Nephron progenitor cell (in vitro differentiated cells): Measurements from ENCODE around the gene PCBD2.

Experiments
- DNase-seq: peaks from one replicate; pipeline ENCODE4 v3.0.0; 2021
- H3K27ac Mint-ChIP-seq: 2 replicates; pipeline ENCODE4 v1.8.0; 2021; ENCODE audit warnings: mild to moderate bottlenecking, moderate library complexity, mixed read lengths
- H3K27me3 Mint-ChIP-seq: 2 replicates; pipeline ENCODE4 v1.8.0; 2021; ENCODE audit warnings: mild to moderate bottlenecking, low read depth, mixed read lengths; ENCODE audit not compliant: poor library complexity
- H3K36me3 Mint-ChIP-seq: 2 replicates; pipeline ENCODE4 v1.8.0; 2021; ENCODE audit warnings: low read depth, mixed read lengths
- H3K4me1 Mint-ChIP-seq: 2 replicates; pipeline ENCODE4 v1.8.0; 2021; ENCODE audit warnings: mixed read lengths
- H3K4me3 Mint-ChIP-seq: 2 replicates; pipeline ENCODE4 v1.8.0; 2021; ENCODE audit warnings: mild to moderate bottlenecking, moderate library complexity, mixed read lengths
- H3K9me3 Mint-ChIP-seq: 2 replicates; pipeline ENCODE4 v1.8.0; 2021; ENCODE audit warnings: mild to moderate bottlenecking, moderate library complexity, mixed read lengths
- TF ChIP-seq, protein P1 (sequence below): fragments of 200-600 bp; sonication (generic); IDR thresholded peaks from 2 replicates; pipeline ENCODE4 v1.5.0; 2021; ENCODE audit warnings: antibody characterized with exemption

The PCBD2 gene

DNA sequence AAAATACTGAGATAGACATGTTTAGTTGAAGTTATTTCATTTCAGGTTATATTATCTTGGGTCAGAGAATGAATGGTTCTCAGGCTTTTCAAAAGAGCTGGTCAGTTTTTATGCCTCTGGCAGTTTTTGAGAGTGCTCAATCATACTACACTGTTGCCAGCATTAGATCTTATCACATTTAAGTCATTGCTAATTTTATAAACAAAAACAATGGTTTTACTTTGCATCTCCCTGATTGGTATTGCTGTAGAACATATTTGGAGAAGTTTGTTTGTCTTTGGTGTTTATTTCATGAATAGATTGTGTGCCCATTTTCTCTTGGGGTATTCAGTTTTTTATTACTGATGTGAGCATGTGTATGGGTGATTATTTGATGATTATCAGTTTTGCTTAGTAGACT, 64.2 kb downstream of the PCBD2 start:
- Mint-ChIP-seq H3K4me1 (peaks cover 24% of the 10 kb centered on the region), H3K9me3 (no peaks in the 10 kb centered on the region), H3K36me3 (no peaks in the 10 kb centered on the region), H3K4me3 (no peak overlapping the region), H3K27me3 (no peaks in the 10 kb centered on the region), H3K27ac (no peak overlapping the region)
- no peak for DNase-seq
- TF ChIP-seq, protein P1, sequence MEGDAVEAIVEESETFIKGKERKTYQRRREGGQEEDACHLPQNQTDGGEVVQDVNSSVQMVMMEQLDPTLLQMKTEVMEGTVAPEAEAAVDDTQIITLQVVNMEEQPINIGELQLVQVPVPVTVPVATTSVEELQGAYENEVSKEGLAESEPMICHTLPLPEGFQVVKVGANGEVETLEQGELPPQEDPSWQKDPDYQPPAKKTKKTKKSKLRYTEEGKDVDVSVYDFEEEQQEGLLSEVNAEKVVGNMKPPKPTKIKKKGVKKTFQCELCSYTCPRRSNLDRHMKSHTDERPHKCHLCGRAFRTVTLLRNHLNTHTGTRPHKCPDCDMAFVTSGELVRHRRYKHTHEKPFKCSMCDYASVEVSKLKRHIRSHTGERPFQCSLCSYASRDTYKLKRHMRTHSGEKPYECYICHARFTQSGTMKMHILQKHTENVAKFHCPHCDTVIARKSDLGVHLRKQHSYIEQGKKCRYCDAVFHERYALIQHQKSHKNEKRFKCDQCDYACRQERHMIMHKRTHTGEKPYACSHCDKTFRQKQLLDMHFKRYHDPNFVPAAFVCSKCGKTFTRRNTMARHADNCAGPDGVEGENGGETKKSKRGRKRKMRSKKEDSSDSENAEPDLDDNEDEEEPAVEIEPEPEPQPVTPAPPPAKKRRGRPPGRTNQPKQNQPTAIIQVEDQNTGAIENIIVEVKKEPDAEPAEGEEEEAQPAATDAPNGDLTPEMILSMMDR: no peak

DNA sequence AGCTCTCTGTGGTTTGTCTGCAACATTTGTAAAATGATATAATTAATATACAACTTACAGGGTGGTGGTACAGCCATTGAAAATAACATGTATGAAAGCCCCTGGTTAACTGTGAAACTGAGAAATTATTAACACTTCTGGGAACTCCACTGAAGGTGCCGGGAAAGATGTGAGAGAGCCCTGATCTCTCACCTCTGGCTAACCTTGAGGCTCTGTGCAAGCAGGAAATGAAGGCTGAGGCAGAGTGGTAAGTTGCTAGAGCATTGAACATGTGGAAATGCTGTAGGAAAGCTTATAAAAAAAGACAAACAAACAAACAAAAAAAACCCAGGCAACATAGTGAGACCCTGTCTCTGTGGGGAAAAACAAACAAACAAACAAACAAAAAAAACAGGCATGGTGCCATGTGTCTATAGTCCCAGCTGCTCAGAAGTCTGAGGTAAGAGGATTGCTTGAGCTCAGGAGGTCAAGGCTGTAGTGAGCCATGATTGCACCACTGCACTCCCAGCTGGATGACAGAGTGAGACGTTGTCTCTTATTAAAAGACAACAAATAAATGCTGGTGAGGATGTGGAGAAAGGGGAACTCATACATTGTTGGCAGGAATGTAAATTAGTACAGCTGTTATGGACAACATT, 70.3 kb downstream of the PCBD2 start:
- H3K9me3 Mint-ChIP-seq: peaks cover 35% of the 10 kb centered on the region
- no peak for DNase-seq
- TF ChIP-seq, protein P1: no peak
- H3K27ac Mint-ChIP-seq: peak overlapping the region; percentile 36
- H3K4me3 Mint-ChIP-seq: no peak overlapping the region
- H3K27me3 Mint-ChIP-seq: peaks cover 5% of the 10 kb centered on the region
- H3K36me3 Mint-ChIP-seq: peaks cover 21% of the 10 kb centered on the region
- no peaks in the 10 kb centered on the region for H3K4me1 Mint-ChIP-seq

DNA sequence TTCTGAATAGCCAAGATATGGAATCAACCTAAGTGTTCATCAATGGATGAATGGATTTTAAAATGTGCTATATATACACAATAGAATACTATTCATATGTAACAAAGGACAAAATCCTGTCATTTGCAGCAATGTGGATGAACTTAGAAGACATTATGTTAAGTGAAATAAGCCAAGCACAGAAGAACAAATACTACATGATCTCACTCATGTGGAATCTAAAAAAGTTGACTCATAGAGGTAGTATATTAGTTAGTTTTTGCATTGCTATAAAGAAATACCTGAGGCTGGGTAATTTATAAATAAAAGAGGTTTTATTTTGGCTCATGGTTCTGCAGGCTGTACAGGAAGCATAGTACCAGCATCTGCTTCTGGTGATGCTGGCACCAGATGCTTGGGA, 70.9 kb downstream of the PCBD2 start:
- H3K4me1 Mint-ChIP-seq: no peaks in the 10 kb centered on the region
- TF ChIP-seq, protein P1: no peak
- peaks cover 22% of the 10 kb centered on the region for H3K36me3 Mint-ChIP-seq
- DNase-seq: no peak
- H3K27me3 Mint-ChIP-seq: peaks cover 10% of the 10 kb centered on the region
- H3K4me3 Mint-ChIP-seq: no peak overlapping the region
- H3K27ac Mint-ChIP-seq: no peak overlapping the region
- H3K9me3 Mint-ChIP-seq: peaks cover 39% of the 10 kb centered on the region

DNA sequence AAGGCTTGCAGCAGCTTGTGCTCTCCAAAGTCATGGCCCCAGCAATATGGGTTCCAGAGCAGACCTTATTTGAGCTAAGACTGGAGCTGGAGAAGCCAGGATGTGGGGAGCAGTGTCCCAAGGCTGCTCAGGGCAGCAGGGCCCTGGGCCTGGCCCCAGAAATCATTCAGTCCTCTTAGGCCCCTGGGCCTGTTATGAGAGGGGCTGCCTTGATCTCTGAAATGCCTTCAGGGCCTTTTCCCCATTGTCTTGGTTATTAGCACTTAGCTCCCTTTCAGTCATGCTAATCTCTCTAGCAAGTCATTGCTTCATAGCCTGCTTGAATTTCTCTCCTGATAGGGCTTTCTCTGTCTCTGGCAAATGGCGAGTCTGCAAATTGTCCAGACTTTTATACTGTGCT, 71.9 kb downstream of the PCBD2 start:
- TF ChIP-seq, protein P1: no peak
- peaks cover 13% of the 10 kb centered on the region for H3K27me3 Mint-ChIP-seq
- peaks cover 32% of the 10 kb centered on the region for H3K36me3 Mint-ChIP-seq
- H3K4me3 Mint-ChIP-seq: no peak overlapping the region
- DNase-seq: no peak
- no peaks in the 10 kb centered on the region for H3K4me1 Mint-ChIP-seq
- peaks cover 49% of the 10 kb centered on the region for H3K9me3 Mint-ChIP-seq
- H3K27ac Mint-ChIP-seq: no peak overlapping the region

DNA sequence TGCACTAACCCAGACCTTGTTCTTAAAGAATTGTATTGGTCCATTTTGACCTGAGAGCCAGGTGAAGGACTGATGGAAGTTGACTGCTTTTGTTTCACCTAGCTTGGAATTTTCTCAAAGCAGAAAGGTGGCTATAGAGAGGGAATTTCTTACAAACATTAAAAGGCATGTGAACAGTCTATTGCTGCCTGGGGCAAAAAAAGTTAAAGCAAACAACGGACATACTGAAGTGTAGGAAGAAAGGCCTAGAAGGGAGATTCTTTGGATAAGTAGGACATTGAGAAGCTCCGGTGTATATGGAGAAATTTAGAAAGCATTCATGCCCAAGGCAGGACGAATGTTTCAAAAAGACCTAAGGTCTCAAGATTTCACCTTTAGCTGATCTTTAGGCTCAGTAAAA, 74.5 kb downstream of the PCBD2 start:
- Mint-ChIP-seq H3K27me3 (peaks cover 13% of the 10 kb centered on the region), H3K4me3 (no peak overlapping the region), H3K36me3 (peaks cover 44% of the 10 kb centered on the region), H3K27ac (no peak overlapping the region), H3K4me1 (no peaks in the 10 kb centered on the region), H3K9me3 (peaks cover 75% of the 10 kb centered on the region)
- no peak for DNase-seq
- TF ChIP-seq, protein P1: no peak

DNA sequence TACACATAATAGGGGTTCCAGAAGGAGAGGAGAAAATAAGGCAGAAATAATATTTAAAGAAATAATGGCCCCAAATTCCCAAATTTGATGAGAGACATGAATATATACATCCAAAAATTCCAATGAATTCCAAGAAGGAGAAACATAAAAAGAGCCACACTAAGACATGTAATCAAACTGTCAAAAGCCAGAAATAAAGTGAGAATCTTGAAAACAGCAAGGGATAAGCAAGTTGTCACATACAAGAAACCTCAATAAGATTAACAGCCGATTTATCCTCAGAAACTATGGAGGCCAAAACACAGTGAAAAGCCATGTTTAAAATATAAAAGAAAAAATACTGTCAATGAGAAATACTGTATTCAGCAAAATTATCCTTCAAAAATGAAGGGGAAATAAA, 77.3 kb downstream of the PCBD2 start:
- TF ChIP-seq, protein P1: no peak
- Mint-ChIP-seq H3K36me3 (peaks cover 31% of the 10 kb centered on the region), H3K4me1 (no peaks in the 10 kb centered on the region), H3K27ac (no peak overlapping the region), H3K9me3 (peaks cover 69% of the 10 kb centered on the region), H3K4me3 (no peak overlapping the region), H3K27me3 (peaks cover 13% of the 10 kb centered on the region)
- DNase-seq: no peak
